GM19240 (cell line): ENCODE measurements around the gene RFT1.

Source experiments
- DNase-seq: peaks from one replicate; pipeline ENCODE4 v3.0.0; 2011; ENCODE audit warnings: low spot score; ENCODE audit not compliant: insufficient read length

RFT1 gene

GRCh38 chr3:53130179-53131061, at the start of gene RFT1:
Gene RFT1 (minus strand): TSS chr3:53130435. CDS start chr3:53130400, 35 bp downstream.
- DNase-seq: peak; percentile 91

- no peak for DNase-seq
These were observed 49.3 kb upstream of the RFT1 start for GRCh38 chr3:53179580-53179979.

- DNase-seq: no peak
These were observed 48.0 kb upstream of the RFT1 start for GRCh38 chr3:53178246-53178645.

GRCh38 chr3:53175613-53176540, 45.6 kb upstream of the RFT1 start:
- DNase-seq: no peak

- DNase-seq: peak; percentile 61
These were observed 44.4 kb upstream of the RFT1 start for GRCh38 chr3:53174346-53175250.

GRCh38 chr3:53173107-53173506, 42.9 kb upstream of the RFT1 start:
- no peak for DNase-seq

- no peak for DNase-seq
These were observed 41.7 kb upstream of the RFT1 start for GRCh38 chr3:53171827-53172505.

GRCh38 chr3:53171064-53171418, 40.8 kb upstream of the RFT1 start:
- DNase-seq: no peak

- peak; percentile 54 for DNase-seq
These were observed 40.3 kb upstream of the RFT1 start for GRCh38 chr3:53170325-53171063.

GRCh38 chr3:53169832-53170324, 39.6 kb upstream of the RFT1 start:
- no peak for DNase-seq

- no peak for DNase-seq
These were observed 39.0 kb upstream of the RFT1 start for GRCh38 chr3:53169045-53169831.

GRCh38 chr3:53168175-53168923, 38.1 kb upstream of the RFT1 start:
- no peak for DNase-seq

GRCh38 chr3:53167418-53168174, 37.4 kb upstream of the RFT1 start:
- no peak for DNase-seq

GRCh38 chr3:53166781-53167291, 36.6 kb upstream of the RFT1 start:
- DNase-seq: no peak

GRCh38 chr3:53166206-53166605, 36.0 kb upstream of the RFT1 start:
- no peak for DNase-seq

- no peak for DNase-seq
These were observed 34.7 kb upstream of the RFT1 start for GRCh38 chr3:53164911-53165310.
